ENCODE results near the gene BUB1B.
"Not testable (repeated sequence)": the region's sequence is repeated elsewhere in the genome, so short reads cannot be mapped to it uniquely, and the experiment has no call there.

Gene BUB1B

DNA sequence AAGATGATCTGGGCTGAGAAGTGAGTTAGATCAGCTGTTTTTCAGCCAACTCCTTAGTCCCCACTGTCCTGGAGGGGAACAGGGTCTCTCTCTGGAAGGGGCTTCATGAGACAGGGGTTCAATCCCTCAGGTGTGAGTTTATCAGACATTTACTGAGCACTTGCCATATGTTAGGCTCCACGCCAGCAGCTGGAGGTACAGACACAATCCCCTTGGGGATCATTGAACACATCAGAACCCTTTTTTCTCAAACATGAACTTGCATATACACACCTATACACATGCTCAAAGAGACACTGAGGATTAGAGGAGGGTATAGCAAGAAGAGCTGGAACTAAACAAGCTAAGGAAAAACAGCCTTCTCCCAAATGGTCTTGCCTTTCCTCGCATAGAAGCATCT, 46.7 kb upstream of the BUB1B start:
- Histone ChIP-seq H3K9ac (ENCODE audit: low read depth, low read length) (no peak overlapping the region), H3K79me2 (ENCODE audit: insufficient read depth, low read length) (no peaks in the 10 kb centered on the region), H3K27ac (ENCODE audit: low read length) (peak overlapping the region; percentile 93), H3K4me1 (ENCODE audit: insufficient read depth, low read length) (peaks cover 42% of the 10 kb centered on the region), H3K4me3 (ENCODE audit: low read depth in 1 of 2, low read length in 2 of 2) (no peak overlapping the region), H3K4me2 (ENCODE audit: insufficient read depth, low read length) (no peak overlapping the region), H3K27me3 (ENCODE audit: insufficient read depth, low read length, poor library complexity) (no peaks in the 10 kb centered on the region), H3K36me3 (ENCODE audit: insufficient read depth, low read length) (no peaks in the 10 kb centered on the region), H3K9me3 (ENCODE audit: insufficient read depth, low read length, severe bottlenecking) (no peaks in the 10 kb centered on the region), H2AFZ (ENCODE audit: low read depth, low read length) (no peak overlapping the region), H4K20me1 (ENCODE audit: insufficient read depth, low read length) (no peaks in the 10 kb centered on the region)
- no peak for TF ChIP-seq EZH2 (IDR thresholded peaks at IDR 0.05; ENCODE audit: borderline replicate concordance, low read depth, low read length, severe bottlenecking)
- TF ChIP-seq, protein P1, sequence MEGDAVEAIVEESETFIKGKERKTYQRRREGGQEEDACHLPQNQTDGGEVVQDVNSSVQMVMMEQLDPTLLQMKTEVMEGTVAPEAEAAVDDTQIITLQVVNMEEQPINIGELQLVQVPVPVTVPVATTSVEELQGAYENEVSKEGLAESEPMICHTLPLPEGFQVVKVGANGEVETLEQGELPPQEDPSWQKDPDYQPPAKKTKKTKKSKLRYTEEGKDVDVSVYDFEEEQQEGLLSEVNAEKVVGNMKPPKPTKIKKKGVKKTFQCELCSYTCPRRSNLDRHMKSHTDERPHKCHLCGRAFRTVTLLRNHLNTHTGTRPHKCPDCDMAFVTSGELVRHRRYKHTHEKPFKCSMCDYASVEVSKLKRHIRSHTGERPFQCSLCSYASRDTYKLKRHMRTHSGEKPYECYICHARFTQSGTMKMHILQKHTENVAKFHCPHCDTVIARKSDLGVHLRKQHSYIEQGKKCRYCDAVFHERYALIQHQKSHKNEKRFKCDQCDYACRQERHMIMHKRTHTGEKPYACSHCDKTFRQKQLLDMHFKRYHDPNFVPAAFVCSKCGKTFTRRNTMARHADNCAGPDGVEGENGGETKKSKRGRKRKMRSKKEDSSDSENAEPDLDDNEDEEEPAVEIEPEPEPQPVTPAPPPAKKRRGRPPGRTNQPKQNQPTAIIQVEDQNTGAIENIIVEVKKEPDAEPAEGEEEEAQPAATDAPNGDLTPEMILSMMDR (IDR thresholded peaks at IDR 0.05; ENCODE audit: borderline replicate concordance, extremely low read depth, low read length, poor library complexity, severe bottlenecking): no peak
- ATAC-seq (ENCODE audit: insufficient read depth, low read depth): no peak
- no peak for DNase-seq

DNA sequence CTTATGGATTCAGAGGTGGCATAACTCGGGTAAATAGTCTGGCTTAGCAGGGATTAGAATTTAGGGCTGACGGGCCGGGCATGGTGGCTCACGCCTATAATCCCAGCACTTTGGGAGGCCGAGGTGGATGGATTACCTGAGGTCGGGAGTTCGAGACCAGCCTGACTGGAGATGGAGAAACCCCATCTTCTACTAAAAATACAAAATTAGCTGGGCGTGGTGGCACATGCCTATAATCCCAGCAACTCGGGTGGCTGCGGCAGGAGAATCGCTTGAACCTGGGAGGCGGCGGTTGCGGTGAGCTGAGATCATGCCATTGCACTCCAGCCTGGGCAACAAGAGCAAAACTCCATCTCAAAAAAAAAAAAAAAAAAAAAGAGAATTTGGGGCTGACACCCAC, 45.8 kb upstream of the BUB1B start:
- H3K4me3 ChIP-seq (ENCODE audit: low read depth in 1 of 2, low read length in 2 of 2); H3K36me3 ChIP-seq (ENCODE audit: insufficient read depth, low read length); DNase-seq; ATAC-seq (ENCODE audit: insufficient read depth, low read depth); H3K27me3 ChIP-seq (ENCODE audit: insufficient read depth, low read length, poor library complexity); H4K20me1 ChIP-seq (ENCODE audit: insufficient read depth, low read length); H3K9me3 ChIP-seq (ENCODE audit: insufficient read depth, low read length, severe bottlenecking); H3K79me2 ChIP-seq (ENCODE audit: insufficient read depth, low read length): not testable (repeated sequence)
- Histone ChIP-seq H3K27ac (ENCODE audit: low read length) (peak overlapping the region; percentile 93), H3K4me1 (ENCODE audit: insufficient read depth, low read length) (peaks cover 37% of the 10 kb centered on the region), H2AFZ (ENCODE audit: low read depth, low read length) (peak overlapping the region; percentile 76; the same call in 1 of the 2 replicates), H3K4me2 (ENCODE audit: insufficient read depth, low read length) (peak overlapping the region; percentile 58), H3K9ac (ENCODE audit: low read depth, low read length) (peak overlapping the region; percentile 62)

DNA sequence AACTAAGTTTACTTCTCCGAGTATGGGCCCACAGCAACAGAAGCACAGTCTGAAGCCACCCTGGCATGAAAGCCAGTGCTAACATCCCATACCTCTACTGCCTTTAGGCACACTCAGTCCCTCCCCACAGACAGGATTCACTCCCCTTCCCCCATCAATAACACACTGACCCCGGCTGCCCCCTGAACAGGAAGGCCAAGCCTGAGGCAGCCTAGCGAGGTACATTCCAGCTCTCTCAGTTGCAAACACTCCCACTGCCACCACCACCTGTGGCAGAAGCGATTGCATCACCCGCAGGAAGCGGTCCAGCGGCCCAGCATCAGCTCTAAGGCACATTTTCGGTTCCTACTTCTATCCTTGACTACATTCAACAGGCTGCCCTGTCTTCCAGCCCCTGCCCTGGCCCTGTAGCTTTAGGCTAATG, 45.2 kb upstream of the BUB1B start:
- Histone ChIP-seq H3K4me1 (ENCODE audit: insufficient read depth, low read length) (peaks cover 37% of the 10 kb centered on the region), H3K27me3 (ENCODE audit: insufficient read depth, low read length, poor library complexity) (no peaks in the 10 kb centered on the region), H3K36me3 (ENCODE audit: insufficient read depth, low read length) (no peaks in the 10 kb centered on the region), H3K4me2 (ENCODE audit: insufficient read depth, low read length) (peak overlapping the region; percentile 58), H3K27ac (ENCODE audit: low read length) (peak overlapping the region; percentile 93), H2AFZ (ENCODE audit: low read depth, low read length) (peak overlapping the region; percentile 76), H3K79me2 (ENCODE audit: insufficient read depth, low read length) (no peaks in the 10 kb centered on the region), H3K9ac (ENCODE audit: low read depth, low read length) (peak overlapping the region; percentile 62), H4K20me1 (ENCODE audit: insufficient read depth, low read length) (no peaks in the 10 kb centered on the region), H3K4me3 (ENCODE audit: low read depth in 1 of 2, low read length in 2 of 2) (peak overlapping the region in 1 of 2 experiments; percentile 32; a peak in 2 of 4 replicates), H3K9me3 (ENCODE audit: insufficient read depth, low read length, severe bottlenecking) (no peaks in the 10 kb centered on the region)
- peak; percentile 90 for DNase-seq
- ATAC-seq (ENCODE audit: insufficient read depth, low read depth): peak; percentile 94
- TF ChIP-seq, protein P1 (IDR thresholded peaks at IDR 0.05; ENCODE audit: borderline replicate concordance, extremely low read depth, low read length, poor library complexity, severe bottlenecking): no peak
- no peak for TF ChIP-seq EZH2 (IDR thresholded peaks at IDR 0.05; ENCODE audit: borderline replicate concordance, low read depth, low read length, severe bottlenecking)

DNA sequence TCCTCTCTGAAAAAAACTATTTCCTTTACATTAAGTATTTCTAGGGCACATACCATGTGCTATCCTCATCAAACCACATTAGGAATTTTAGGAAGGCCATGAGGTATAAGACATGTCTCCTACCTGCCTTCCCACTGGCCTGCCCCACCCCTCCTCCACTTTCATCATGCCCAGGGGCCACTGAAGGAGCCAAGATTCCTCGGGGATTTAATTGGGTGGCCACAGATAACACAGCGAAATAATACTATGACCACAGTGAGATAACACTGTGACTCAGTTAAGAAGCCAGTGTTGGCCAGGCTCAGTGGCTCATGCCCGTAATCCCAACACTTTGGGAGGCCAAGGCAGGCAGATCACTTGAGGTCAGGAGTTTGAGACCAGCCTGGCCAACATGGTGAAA, 42.4 kb upstream of the BUB1B start:
- ATAC-seq (ENCODE audit: insufficient read depth, low read depth) (no peak), DNase-seq (no peak)
- H3K27ac ChIP-seq (ENCODE audit: low read length): no peak overlapping the region
- H3K4me2 ChIP-seq (ENCODE audit: insufficient read depth, low read length): no peak overlapping the region
- H3K4me3 ChIP-seq (ENCODE audit: low read depth in 1 of 2, low read length in 2 of 2): no peak overlapping the region
- no peak overlapping the region for H2AFZ ChIP-seq (ENCODE audit: low read depth, low read length)
- H3K79me2 ChIP-seq (ENCODE audit: insufficient read depth, low read length): no peaks in the 10 kb centered on the region
- H4K20me1 ChIP-seq (ENCODE audit: insufficient read depth, low read length): no peaks in the 10 kb centered on the region
- H3K27me3 ChIP-seq (ENCODE audit: insufficient read depth, low read length, poor library complexity): no peaks in the 10 kb centered on the region
- peaks cover 37% of the 10 kb centered on the region for H3K4me1 ChIP-seq (ENCODE audit: insufficient read depth, low read length)
- TF ChIP-seq, protein P1 (IDR thresholded peaks at IDR 0.05; ENCODE audit: borderline replicate concordance, extremely low read depth, low read length, poor library complexity, severe bottlenecking): no peak
- no peak for TF ChIP-seq EZH2 (IDR thresholded peaks at IDR 0.05; ENCODE audit: borderline replicate concordance, low read depth, low read length, severe bottlenecking)
- no peaks in the 10 kb centered on the region for H3K36me3 ChIP-seq (ENCODE audit: insufficient read depth, low read length)
- H3K9ac ChIP-seq (ENCODE audit: low read depth, low read length): no peak overlapping the region
- no peaks in the 10 kb centered on the region for H3K9me3 ChIP-seq (ENCODE audit: insufficient read depth, low read length, severe bottlenecking)
